ENCODE measurements around the gene PAN3. TPM values are rescaled to one million over a fixed set of nuclear protein-coding genes. Genes with fewer than 3 reads are reported as not detected.

The PAN3 gene
- total and polyA plus RNA-seq, 2 of the 8 experiments (the other 6 are each of a cell fraction or from before 2014, with no cell fraction given) = 12.7 to 39.3 TPM

GRCh38 chr13:28286263-28286662, 147.9 kb downstream of the PAN3 start:
- no peaks in the 10 kb centered on the region for H3K79me1 ChIP-seq (ENCODE audit: low read depth, low read length)
- H3K4me2 ChIP-seq (ENCODE audit: insufficient read depth in 1 of 2, low read depth in 2 of 2, low read length in 2 of 2) = no peak overlapping the region
- ChIA-PET POLR2A (ENCODE audit: partially characterized antibody) (no interaction called here), CTCF (ENCODE audit: partially characterized antibody) (no interaction called here)
- no peak overlapping the region for H3K14ac ChIP-seq (ENCODE audit: insufficient read length)
- no peak overlapping the region for H4K5ac ChIP-seq (ENCODE audit: insufficient read length, low read depth, low read length)
- H3K9me3 ChIP-seq (ENCODE audit: insufficient read depth in 2 of 2, low read depth in 1 of 2, low read length in 1 of 2) = no peaks in the 10 kb centered on the region
- H2BK15ac ChIP-seq (ENCODE audit: low read length) = no peak overlapping the region
- peaks cover 2 to 35% (median 6%) of the 10 kb centered on the region in 4 experiments; a peak in 6 of 8 replicates for H3K36me3 ChIP-seq (ENCODE audit: control insufficient read depth in 2 of 4, insufficient read depth in 4 of 4, low read length in 3 of 4)
- H2AFZ ChIP-seq (ENCODE audit: low read length) = no peak overlapping the region
- H4K91ac ChIP-seq (replicated peaks; ENCODE audit: insufficient read length, low read length) = no peak overlapping the region
- H3K23ac ChIP-seq (ENCODE audit: insufficient read length) = no peak overlapping the region
- no peaks in the 10 kb centered on the region for H3K27me3 ChIP-seq (replicated peaks in 1 of 4; ENCODE audit: control insufficient read depth in 3 of 4, extremely low read depth in 1 of 4, insufficient read depth in 3 of 4, low read length in 3 of 4)
- H3K27ac ChIP-seq (ENCODE audit: low read depth, low read length) = no peak overlapping the region
- no peak overlapping the region for H2AK5ac ChIP-seq (ENCODE audit: low read depth, low read length)
- TF ChIP-seq PHF8 (conservative IDR thresholded peaks at IDR 0.05; ENCODE audit: low read depth, low read length) (no peak), JUN (IDR thresholded peaks at IDR 0.05; ENCODE audit: low read depth, low read length) (no peak), CHD2 (IDR thresholded peaks at IDR 0.05; ENCODE audit: low read length) (no peak), CTBP2 (IDR thresholded peaks at IDR 0.05; ENCODE audit: borderline replicate concordance, insufficient read depth, insufficient read length, low read length) (no peak), FOSL1 (IDR thresholded peaks at IDR 0.05; ENCODE audit: insufficient read depth, low read depth, low read length) (no peak), TBP (IDR thresholded peaks at IDR 0.05; ENCODE audit: low read depth, low read length) (no peak)
- H4K20me1 ChIP-seq (replicated peaks in 1 of 2; ENCODE audit: control insufficient read depth in 1 of 2, insufficient read depth in 2 of 2, low read length in 2 of 2) = no peaks in the 10 kb centered on the region
- no peak overlapping the region for H3K18ac ChIP-seq (ENCODE audit: extremely low read depth, low read length)
- no peak overlapping the region for H2BK5ac ChIP-seq (ENCODE audit: low read depth, low read length)
- DNase-seq (ENCODE audit: low read depth in 1 of 2, low spot score in 2 of 2) = no peak
- 86% methylated on average over 1 of the region's 1 CpG; no CpG with 5 or more reads in 1 of the 2 experiments for WGBS, 2 experiments (ENCODE audit: extremely low coverage in 1 of 2, insufficient coverage in 1 of 2, insufficient read length in 1 of 2, insufficient replicate concordance in 2 of 2, low coverage in 1 of 2, low lambda C conversion rate in 2 of 2, missing lambda C conversion rate in 1 of 2)
- no peak overlapping the region for H4K8ac ChIP-seq (ENCODE audit: extremely low read depth, insufficient read depth, low read length)
- no peak overlapping the region for H2BK12ac ChIP-seq (ENCODE audit: low read depth, low read length)
- H2BK20ac ChIP-seq (ENCODE audit: low read length) = no peak overlapping the region
- no peaks in the 10 kb centered on the region for H3K4me1 ChIP-seq (replicated peaks in 1 of 4; ENCODE audit: control insufficient read depth in 3 of 4, insufficient read depth in 4 of 4, low read length in 3 of 4)
- H3K56ac ChIP-seq (replicated peaks; ENCODE audit: insufficient read length, low read depth, low read length) = no peak overlapping the region
- no peak overlapping the region for H2BK120ac ChIP-seq (replicated peaks; ENCODE audit: low read depth, low read length)
- no peak for FAIRE-seq
- H3K4me3 ChIP-seq (ENCODE audit: extremely low read depth in 1 of 4, insufficient read depth in 2 of 4, low read depth in 3 of 4, low read length in 4 of 4) = no peak overlapping the region
- no peak overlapping the region for H3K4ac ChIP-seq (replicated peaks; ENCODE audit: insufficient read length, low read depth, low read length)
- no peaks in the 10 kb centered on the region for H3K79me2 ChIP-seq (ENCODE audit: control insufficient read depth in 1 of 2, insufficient read depth in 2 of 2, low read length in 2 of 2)
- H3K23me2 ChIP-seq (ENCODE audit: low read depth, low read length) = no peaks in the 10 kb centered on the region; the same call in 1 of the 2 replicates
- H3K9ac ChIP-seq (replicated peaks in 1 of 4; ENCODE audit: extremely low read depth in 1 of 4, low read depth in 3 of 4, low read length in 3 of 4) = no peak overlapping the region
